Neuronal stem cell (in vitro differentiated cells): Measurements from ENCODE around the gene CENATAC. TPM values are rescaled to one million over a fixed set of nuclear protein-coding genes. Genes with fewer than 3 reads are reported as not detected.

Source experiments
- DNase-seq: peaks from one replicate; pipeline ENCODE4 v3.0.0-alpha.2; 2013; ENCODE audit warnings: low spot score
- H2AFZ ChIP-seq: one replicate; pipeline ENCODE4 v1.6.1; 2013; ENCODE audit warnings: mild to moderate bottlenecking, low read length, inconsistent platforms
- H2AK5ac ChIP-seq: 2 replicates; pipeline ENCODE4 v1.6.1; 2013; ENCODE audit warnings: low read depth, mild to moderate bottlenecking, inconsistent platforms, low read length, moderate library complexity, mixed read lengths
- H2BK120ac ChIP-seq: 2 replicates; pipeline ENCODE4 v1.6.1; 2013; ENCODE audit warnings: low read depth, mild to moderate bottlenecking, inconsistent platforms, low read length, moderate library complexity, mixed read lengths
- H2BK12ac ChIP-seq: one replicate; pipeline ENCODE4 v1.6.1; 2013; ENCODE audit warnings: low read length, inconsistent platforms
- H2BK15ac ChIP-seq: 2 replicates; pipeline ENCODE4 v1.6.1; 2013; ENCODE audit warnings: mild to moderate bottlenecking, low read length, inconsistent platforms, mixed read lengths
- H2BK5ac ChIP-seq: one replicate; pipeline ENCODE4 v1.6.1; 2013; ENCODE audit warnings: inconsistent platforms, mild to moderate bottlenecking, low read length, moderate library complexity
- H3K14ac ChIP-seq: one replicate; pipeline ENCODE4 v1.6.1; 2013; ENCODE audit warnings: low read length, inconsistent platforms
- H3K18ac ChIP-seq: 2 replicates; pipeline ENCODE4 v1.6.1; 2013; ENCODE audit warnings: low read length, inconsistent platforms
- H3K23ac ChIP-seq: 2 replicates; pipeline ENCODE4 v1.6.1; 2013; ENCODE audit warnings: low read depth, mild to moderate bottlenecking, mixed read lengths, low read length, inconsistent platforms; ENCODE audit not compliant: poor library complexity
- H3K27ac ChIP-seq: replicated peaks from 3 replicates; pipeline ENCODE4 v1.5.1; 2013; ENCODE audit warnings: low read length, inconsistent platforms
- H3K27me3 ChIP-seq, 3 experiments: 2 replicates each; pipeline ENCODE4 v1.6.1; 2013; ENCODE audit warnings: low read length in 3 of 3, mild to moderate bottlenecking in 2 of 3, inconsistent platforms in 1 of 3, low read depth in 1 of 3, mixed read lengths in 1 of 3, moderate library complexity in 1 of 3; ENCODE audit not compliant: control insufficient read depth in 3 of 3, insufficient read depth in 3 of 3
- H3K36me3 ChIP-seq, 2 donors: replicated peaks in 1 of 2; 2 replicates each; pipeline ENCODE4 v1.6.1; 2013; ENCODE audit warnings: low read length in 2 of 2; ENCODE audit not compliant: control insufficient read depth in 2 of 2, insufficient read depth in 2 of 2
- H3K4ac ChIP-seq: 2 replicates; pipeline ENCODE4 v1.6.1; 2013; ENCODE audit warnings: inconsistent platforms, mild to moderate bottlenecking, low read length, moderate library complexity
- H3K4me1 ChIP-seq, 2 donors: 1 replicate in 1 of 2; 2 replicates in 1 of 2; pipeline ENCODE4 v1.6.1; 2013; ENCODE audit warnings: low read length in 2 of 2, low read depth in 1 of 2; ENCODE audit not compliant: control insufficient read depth in 2 of 2, insufficient read depth in 1 of 2
- H3K4me2 ChIP-seq: one replicate; pipeline ENCODE4 v1.6.1; 2013; ENCODE audit warnings: mild to moderate bottlenecking, low read length, inconsistent platforms; ENCODE audit not compliant: insufficient read depth, poor library complexity, severe bottlenecking
- H3K4me3 ChIP-seq, 2 donors: 2 replicates each; pipeline ENCODE4 v1.5.1; 2013; ENCODE audit warnings: low read length in 2 of 2, mild to moderate bottlenecking in 2 of 2, inconsistent platforms in 1 of 2, moderate library complexity in 1 of 2
- H3K79me1 ChIP-seq: one replicate; pipeline ENCODE4 v1.6.1; 2013; ENCODE audit warnings: low read depth, mild to moderate bottlenecking, inconsistent platforms, low read length, moderate library complexity
- H3K9ac ChIP-seq: one replicate; pipeline ENCODE4 v1.6.1; 2013; ENCODE audit warnings: mild to moderate bottlenecking, low read depth, low read length, inconsistent platforms; ENCODE audit not compliant: poor library complexity
- H3K9me3 ChIP-seq, 2 donors: replicated peaks in 1 of 2; 2 replicates each; pipeline versions ENCODE3 to v1.6.1; 2013; ENCODE audit warnings: low read length in 2 of 2, mild to moderate bottlenecking in 2 of 2, inconsistent platforms in 1 of 2, low read depth in 1 of 2, mixed read lengths in 1 of 2, moderate library complexity in 1 of 2; ENCODE audit not compliant: control insufficient read depth in 2 of 2, insufficient read depth in 1 of 2
- H4K8ac ChIP-seq: one replicate; pipeline ENCODE4 v1.6.1; 2013; ENCODE audit warnings: low read depth, mild to moderate bottlenecking, inconsistent platforms, low read length, moderate library complexity
- H4K91ac ChIP-seq: one replicate; pipeline ENCODE4 v1.6.1; 2013; ENCODE audit warnings: low read length, low read depth, mild to moderate bottlenecking, inconsistent platforms; ENCODE audit not compliant: poor library complexity
- WGBS, 2 donors: extraction: QIAGEN DNeasy Blood & Tissue Kit; methylation state at CpG; one replicate each; pipeline ENCODE4 v1.1.7; 2013; ENCODE audit warnings: missing lambda C conversion rate in 2 of 2, mixed read lengths in 1 of 2; ENCODE audit not compliant: insufficient read length in 2 of 2, insufficient replicate concordance in 1 of 2; ENCODE audit errors: extremely low coverage in 2 of 2; 5-methylcytosine and 5-hydroxymethylcytosine counted together
- small RNA-seq: library from polyadenylated mRNA; stranded (forward); fragments of <200 nt; extraction: miRNeasy Mini kit (QIAGEN cat#:217004); gene quantifications from one replicate; pipeline ENCODE3, GENCODE V24; 2013; ENCODE audit not compliant: insufficient read depth

CENATAC gene

GRCh38 chr11:119065369-119065768, 67.4 kb downstream of the CENATAC start:
- Histone ChIP-seq H3K27me3 (no peaks in the 10 kb centered on the region), H3K9ac (no peak overlapping the region), H2BK5ac (no peak overlapping the region), H2BK120ac (no peak overlapping the region), H4K91ac (no peak overlapping the region), H3K79me1 (peaks cover 2% of the 10 kb centered on the region), H2AFZ (no peak overlapping the region), H3K4me1 (peaks cover 0 to 2% of the 10 kb centered on the region in 2 donors), H2AK5ac (no peak overlapping the region), H3K9me3 (no peaks in the 10 kb centered on the region), H3K14ac (no peak overlapping the region), H3K36me3 (peaks cover 4 to 8% of the 10 kb centered on the region in 2 donors), H3K23ac (no peak overlapping the region), H2BK15ac (no peak overlapping the region), H2BK12ac (no peak overlapping the region), H3K18ac (no peak overlapping the region), H3K27ac (no peak overlapping the region), H4K8ac (no peak overlapping the region), H3K4ac (no peak overlapping the region), H3K4me3 (no peak overlapping the region), H3K4me2 (no peak overlapping the region)
- no peak for DNase-seq
- no CpG with 5 or more reads among the region's 4 CpGs for WGBS, 2 donors

Small RNA genes within 50 kb of the gene (small RNA-seq; reads per million reads assigned to genes)
- gene AP003392.2 (not detected), gene RF00017 (not detected), gene RF00019 (not detected)
